ENCODE measurements around the gene RPAIN.
A peak's percentile ranks its signal among the peaks of the same experiment; 100 is the strongest.

RPAIN gene

DNA sequence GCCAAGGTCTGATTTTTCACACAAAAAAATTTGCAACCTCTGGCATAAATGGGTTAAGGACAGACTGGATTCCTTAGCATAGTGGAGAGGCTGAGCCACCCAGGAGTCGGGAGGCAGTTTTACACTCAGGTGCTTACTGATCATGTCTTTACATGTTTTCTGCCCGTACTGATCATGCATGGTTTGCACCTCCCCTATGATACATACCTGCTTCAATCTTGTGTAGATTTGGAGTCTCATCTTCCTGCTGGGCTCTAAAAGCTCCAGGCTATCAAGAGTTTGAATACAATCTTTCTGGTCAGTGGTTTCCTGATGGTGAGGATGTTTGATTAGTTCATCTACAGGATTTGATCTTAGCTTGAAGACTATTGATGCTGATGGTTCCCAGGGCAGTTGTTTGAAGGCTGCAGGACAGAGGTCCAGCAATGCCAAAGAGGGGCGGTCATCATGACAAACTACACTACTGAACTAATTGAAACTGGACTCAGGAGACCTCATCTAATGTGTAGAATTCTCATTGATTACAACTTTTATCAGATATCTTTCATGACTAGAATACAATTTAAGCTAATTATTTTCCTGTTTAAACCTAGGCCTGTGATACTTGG lies 12.1 kb downstream of the RPAIN start:
- Histone ChIP-seq H3K4me1 (ENCODE audit: control insufficient read depth, insufficient read depth, low read length) (no peaks in the 10 kb centered on the region), H3K4me3 (ENCODE audit: low read depth, low read length) (no peak overlapping the region), H3K36me3 (ENCODE audit: control insufficient read depth in 2 of 2, insufficient read depth in 1 of 2, low read length in 2 of 2) (peaks cover 80 to 98% of the 10 kb centered on the region in 2 experiments), H3K9me3 (ENCODE audit: control insufficient read depth, insufficient read depth, low read depth, low read length) (no peaks in the 10 kb centered on the region), H3K27ac (ENCODE audit: extremely low read depth, low read depth, low read length) (peak overlapping the region; percentile 44; the same call in 1 of the 2 replicates)
- TF ChIP-seq ATF2 (tag by site-specific recombination; IDR thresholded peaks at IDR 0.05; ENCODE audit: low read depth), result no peak
- no peak for TF ChIP-seq SP3 (tag by site-specific recombination; IDR thresholded peaks at IDR 0.05)
- TF ChIP-seq, protein P1, sequence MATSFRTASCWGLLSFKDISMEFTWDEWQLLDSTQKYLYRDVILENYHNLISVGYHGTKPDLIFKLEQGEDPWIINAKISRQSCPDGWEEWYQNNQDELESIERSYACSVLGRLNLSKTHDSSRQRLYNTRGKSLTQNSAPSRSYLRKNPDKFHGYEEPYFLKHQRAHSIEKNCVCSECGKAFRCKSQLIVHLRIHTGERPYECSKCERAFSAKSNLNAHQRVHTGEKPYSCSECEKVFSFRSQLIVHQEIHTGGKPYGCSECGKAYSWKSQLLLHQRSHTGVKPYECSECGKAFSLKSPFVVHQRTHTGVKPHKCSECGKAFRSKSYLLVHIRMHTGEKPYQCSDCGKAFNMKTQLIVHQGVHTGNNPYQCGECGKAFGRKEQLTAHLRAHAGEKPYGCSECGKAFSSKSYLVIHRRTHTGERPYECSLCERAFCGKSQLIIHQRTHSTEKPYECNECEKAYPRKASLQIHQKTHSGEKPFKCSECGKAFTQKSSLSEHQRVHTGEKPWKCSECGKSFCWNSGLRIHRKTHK (tag by site-specific recombination; IDR thresholded peaks at IDR 0.05), result no peak
- TF ChIP-seq ZNF701 (tag by site-specific recombination; IDR thresholded peaks at IDR 0.05), result no peak
- TF ChIP-seq ZNF600 (tag by site-specific recombination; IDR thresholded peaks at IDR 0.05), result no peak
- POLR2A ChIA-PET, result interaction anchor here (0.6 to 7.4 kb wide), 2 partner anchors 9 to 14 kb away, joined by 6 to 43 read pairs; partner anchors contain the start of genes NUP88 and RPAIN
- CTCF ChIA-PET, result interaction anchor here (0.7 to 1.3 kb wide), 4 partner anchors 9 to 99 kb away, joined by 3 to 4 read pairs (median 3); no protein-coding TSS in a partner anchor

DNA sequence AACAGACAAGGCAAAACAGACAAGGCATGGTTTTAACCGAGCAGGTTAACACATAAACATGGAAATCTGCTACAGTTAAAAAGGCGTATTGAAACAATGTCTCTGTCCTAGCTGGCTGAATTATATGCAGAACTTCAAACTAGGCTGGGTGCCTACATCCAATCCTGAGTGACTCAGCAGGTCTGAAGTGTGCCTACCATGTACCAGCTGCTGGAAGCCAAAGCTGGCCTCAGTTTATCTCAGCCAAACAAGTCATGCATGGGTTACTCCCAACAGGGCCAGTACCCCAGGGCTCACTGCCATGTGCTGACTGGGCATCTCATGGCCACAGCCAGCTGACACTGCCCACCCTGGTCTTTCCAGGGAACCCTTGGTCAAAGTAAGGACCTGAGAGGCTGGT lies 15.0 kb downstream of the RPAIN start:
- CTCF ChIA-PET, result no interaction called here
- H3K36me3 ChIP-seq (ENCODE audit: control insufficient read depth in 2 of 2, insufficient read depth in 1 of 2, low read length in 2 of 2), result peaks cover 66 to 82% of the 10 kb centered on the region in 2 experiments
- H3K9me3 ChIP-seq (ENCODE audit: control insufficient read depth, insufficient read depth, low read depth, low read length), result no peaks in the 10 kb centered on the region
- TF ChIP-seq ZNF530 (tag by site-specific recombination; IDR thresholded peaks at IDR 0.05; ENCODE audit: low read depth), result no peak
- no peak for TF ChIP-seq ZNF501 (tag by site-specific recombination; IDR thresholded peaks at IDR 0.05)
- TF ChIP-seq ZNF585B (tag by site-specific recombination; IDR thresholded peaks at IDR 0.05), result no peak
- no peak for TF ChIP-seq ZNF560 (tag by site-specific recombination; IDR thresholded peaks at IDR 0.05; ENCODE audit: borderline replicate concordance)
- no peak for TF ChIP-seq ZNF600 (tag by site-specific recombination; IDR thresholded peaks at IDR 0.05)
- no peak for TF ChIP-seq OVOL3 (tag by site-specific recombination; IDR thresholded peaks at IDR 0.05)
- no peak for TF ChIP-seq ZNF626 (tag by site-specific recombination; IDR thresholded peaks at IDR 0.05)
- no peak for TF ChIP-seq KLF9 (tag by site-specific recombination; IDR thresholded peaks at IDR 0.05; ENCODE audit: low read depth)
- TF ChIP-seq ZNF558 (tag by site-specific recombination; IDR thresholded peaks at IDR 0.05), result no peak
- no peak for TF ChIP-seq ZNF654 (tag by site-specific recombination; IDR thresholded peaks at IDR 0.05; ENCODE audit: low read depth)
- TF ChIP-seq ZBTB48 (tag by site-specific recombination; IDR thresholded peaks at IDR 0.05), result no peak
- no peak for TF ChIP-seq ZNF324 (tag by site-specific recombination; IDR thresholded peaks at IDR 0.05)
- TF ChIP-seq ZNF544 (tag by site-specific recombination; IDR thresholded peaks at IDR 0.05), result no peak
- no peak for TF ChIP-seq ZBTB10 (tag by site-specific recombination; IDR thresholded peaks at IDR 0.05)
- TF ChIP-seq, protein P2, sequence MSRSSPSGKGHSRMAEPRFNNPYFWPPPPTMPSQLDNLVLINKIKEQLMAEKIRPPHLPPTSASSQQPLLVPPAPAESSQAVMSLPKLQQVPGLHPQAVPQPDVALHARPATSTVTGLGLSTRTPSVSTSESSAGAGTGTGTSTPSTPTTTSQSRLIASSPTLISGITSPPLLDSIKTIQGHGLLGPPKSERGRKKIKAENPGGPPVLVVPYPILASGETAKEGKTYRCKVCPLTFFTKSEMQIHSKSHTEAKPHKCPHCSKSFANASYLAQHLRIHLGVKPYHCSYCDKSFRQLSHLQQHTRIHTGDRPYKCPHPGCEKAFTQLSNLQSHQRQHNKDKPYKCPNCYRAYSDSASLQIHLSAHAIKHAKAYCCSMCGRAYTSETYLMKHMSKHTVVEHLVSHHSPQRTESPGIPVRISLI (tag by site-specific recombination; IDR thresholded peaks at IDR 0.05), result no peak
- TF ChIP-seq, protein P3, sequence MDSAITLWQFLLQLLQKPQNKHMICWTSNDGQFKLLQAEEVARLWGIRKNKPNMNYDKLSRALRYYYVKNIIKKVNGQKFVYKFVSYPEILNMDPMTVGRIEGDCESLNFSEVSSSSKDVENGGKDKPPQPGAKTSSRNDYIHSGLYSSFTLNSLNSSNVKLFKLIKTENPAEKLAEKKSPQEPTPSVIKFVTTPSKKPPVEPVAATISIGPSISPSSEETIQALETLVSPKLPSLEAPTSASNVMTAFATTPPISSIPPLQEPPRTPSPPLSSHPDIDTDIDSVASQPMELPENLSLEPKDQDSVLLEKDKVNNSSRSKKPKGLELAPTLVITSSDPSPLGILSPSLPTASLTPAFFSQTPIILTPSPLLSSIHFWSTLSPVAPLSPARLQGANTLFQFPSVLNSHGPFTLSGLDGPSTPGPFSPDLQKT (IDR thresholded peaks at IDR 0.05; ENCODE audit: borderline replicate concordance, low read depth, low read length), result no peak
- no peak for TF ChIP-seq HOXD13 (CRISPR knock-in tag; IDR thresholded peaks at IDR 0.05; ENCODE audit: borderline replicate concordance)
- no peak for TF ChIP-seq ZNF658 (tag by site-specific recombination; IDR thresholded peaks at IDR 0.05)
- no peak for TF ChIP-seq ZBTB1 (tag by site-specific recombination; IDR thresholded peaks at IDR 0.05)
- no peak for TF ChIP-seq RBAK (tag by site-specific recombination; IDR thresholded peaks at IDR 0.05)
- POLR2A ChIA-PET, result interaction anchor here (0.6 to 3.3 kb wide), 2 partner anchors 16 to 990 kb away, joined by 3 to 21 read pairs; partner anchors contain the start of genes NUP88 and RPAIN
- H3K4me1 ChIP-seq (ENCODE audit: control insufficient read depth, insufficient read depth, low read length), result no peaks in the 10 kb centered on the region
- no peak overlapping the region for H3K4me3 ChIP-seq (ENCODE audit: low read depth, low read length)
- H3K27ac ChIP-seq (ENCODE audit: extremely low read depth, low read depth, low read length), result peak overlapping the region; percentile 21; the same call in 1 of the 2 replicates

Data from HEK293 (cell line).